Fibroblast of lung (primary cell): Measurements from ENCODE around the gene ZNF385B.

Source experiments
- EZH2 ChIP-seq: IDR thresholded peaks from 2 replicates; pipeline ENCODE4 v1.5.1; 2012; ENCODE audit warnings: low read length, control low read depth, mild to moderate bottlenecking; ENCODE audit errors: missing control alignments
- TF ChIP-seq, protein P1 (sequence below), 2 donors: IDR thresholded peaks in 1 of 2; conservative IDR thresholded peaks in 1 of 2; 1 replicate in 1 of 2; 2 replicates in 1 of 2; pipeline ENCODE4 v1.5.1; 2011 to 2012; ENCODE audit warnings: low read length in 2 of 2, control low read depth in 1 of 2, inconsistent platforms in 1 of 2, low read depth in 1 of 2, mild to moderate bottlenecking in 1 of 2

GRCh38 chr2:179546656-179547055 lies 314.8 kb downstream of the ZNF385B start:
- TF ChIP-seq, protein P1, sequence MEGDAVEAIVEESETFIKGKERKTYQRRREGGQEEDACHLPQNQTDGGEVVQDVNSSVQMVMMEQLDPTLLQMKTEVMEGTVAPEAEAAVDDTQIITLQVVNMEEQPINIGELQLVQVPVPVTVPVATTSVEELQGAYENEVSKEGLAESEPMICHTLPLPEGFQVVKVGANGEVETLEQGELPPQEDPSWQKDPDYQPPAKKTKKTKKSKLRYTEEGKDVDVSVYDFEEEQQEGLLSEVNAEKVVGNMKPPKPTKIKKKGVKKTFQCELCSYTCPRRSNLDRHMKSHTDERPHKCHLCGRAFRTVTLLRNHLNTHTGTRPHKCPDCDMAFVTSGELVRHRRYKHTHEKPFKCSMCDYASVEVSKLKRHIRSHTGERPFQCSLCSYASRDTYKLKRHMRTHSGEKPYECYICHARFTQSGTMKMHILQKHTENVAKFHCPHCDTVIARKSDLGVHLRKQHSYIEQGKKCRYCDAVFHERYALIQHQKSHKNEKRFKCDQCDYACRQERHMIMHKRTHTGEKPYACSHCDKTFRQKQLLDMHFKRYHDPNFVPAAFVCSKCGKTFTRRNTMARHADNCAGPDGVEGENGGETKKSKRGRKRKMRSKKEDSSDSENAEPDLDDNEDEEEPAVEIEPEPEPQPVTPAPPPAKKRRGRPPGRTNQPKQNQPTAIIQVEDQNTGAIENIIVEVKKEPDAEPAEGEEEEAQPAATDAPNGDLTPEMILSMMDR (conservative IDR thresholded peaks at IDR 0.05 in 1 of 2, IDR thresholded peaks at IDR 0.05 in 1 of 2; ENCODE audit: low read depth in 1 of 2, low read length in 2 of 2), result no peak
- no peak for TF ChIP-seq EZH2
